ENCODE data around the gene VPREB1. TPM values are rescaled to one million over a fixed set of nuclear protein-coding genes. Genes with fewer than 3 reads are reported as not detected.

Gene VPREB1
- total RNA-seq, 1 experiment from 2014 or later = not detected

DNA sequence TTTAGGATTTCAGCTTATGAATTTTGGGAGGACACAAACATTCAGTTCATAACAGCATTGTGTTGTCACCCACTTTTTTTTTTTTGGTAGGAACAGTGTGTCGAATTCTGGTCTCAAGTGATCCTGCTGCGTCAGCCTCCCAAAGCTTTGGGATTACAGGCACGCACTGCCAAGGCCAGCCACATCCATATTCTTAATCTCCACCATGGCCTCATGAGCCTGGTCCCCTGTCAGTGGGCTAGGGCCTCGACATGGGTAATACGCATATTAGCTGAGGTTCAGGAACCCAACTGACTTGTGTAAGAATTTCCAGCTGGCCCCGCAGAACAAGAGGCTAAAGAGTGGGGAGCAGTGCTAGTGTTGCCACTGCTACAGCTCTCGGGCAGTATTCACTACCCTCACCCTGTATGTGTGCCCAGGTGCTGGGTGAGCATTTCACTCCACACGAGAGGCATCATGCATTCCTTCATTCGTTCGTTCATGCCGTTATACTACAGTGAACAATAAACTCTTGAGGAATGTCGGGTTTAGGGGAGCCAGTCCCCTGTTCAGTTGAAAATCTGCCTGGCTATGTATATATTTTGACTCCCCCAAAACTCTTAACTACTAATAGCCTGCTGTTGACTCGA is 5.2 kb upstream of the VPREB1 start (continued):
- TF ChIP-seq, protein P1, sequence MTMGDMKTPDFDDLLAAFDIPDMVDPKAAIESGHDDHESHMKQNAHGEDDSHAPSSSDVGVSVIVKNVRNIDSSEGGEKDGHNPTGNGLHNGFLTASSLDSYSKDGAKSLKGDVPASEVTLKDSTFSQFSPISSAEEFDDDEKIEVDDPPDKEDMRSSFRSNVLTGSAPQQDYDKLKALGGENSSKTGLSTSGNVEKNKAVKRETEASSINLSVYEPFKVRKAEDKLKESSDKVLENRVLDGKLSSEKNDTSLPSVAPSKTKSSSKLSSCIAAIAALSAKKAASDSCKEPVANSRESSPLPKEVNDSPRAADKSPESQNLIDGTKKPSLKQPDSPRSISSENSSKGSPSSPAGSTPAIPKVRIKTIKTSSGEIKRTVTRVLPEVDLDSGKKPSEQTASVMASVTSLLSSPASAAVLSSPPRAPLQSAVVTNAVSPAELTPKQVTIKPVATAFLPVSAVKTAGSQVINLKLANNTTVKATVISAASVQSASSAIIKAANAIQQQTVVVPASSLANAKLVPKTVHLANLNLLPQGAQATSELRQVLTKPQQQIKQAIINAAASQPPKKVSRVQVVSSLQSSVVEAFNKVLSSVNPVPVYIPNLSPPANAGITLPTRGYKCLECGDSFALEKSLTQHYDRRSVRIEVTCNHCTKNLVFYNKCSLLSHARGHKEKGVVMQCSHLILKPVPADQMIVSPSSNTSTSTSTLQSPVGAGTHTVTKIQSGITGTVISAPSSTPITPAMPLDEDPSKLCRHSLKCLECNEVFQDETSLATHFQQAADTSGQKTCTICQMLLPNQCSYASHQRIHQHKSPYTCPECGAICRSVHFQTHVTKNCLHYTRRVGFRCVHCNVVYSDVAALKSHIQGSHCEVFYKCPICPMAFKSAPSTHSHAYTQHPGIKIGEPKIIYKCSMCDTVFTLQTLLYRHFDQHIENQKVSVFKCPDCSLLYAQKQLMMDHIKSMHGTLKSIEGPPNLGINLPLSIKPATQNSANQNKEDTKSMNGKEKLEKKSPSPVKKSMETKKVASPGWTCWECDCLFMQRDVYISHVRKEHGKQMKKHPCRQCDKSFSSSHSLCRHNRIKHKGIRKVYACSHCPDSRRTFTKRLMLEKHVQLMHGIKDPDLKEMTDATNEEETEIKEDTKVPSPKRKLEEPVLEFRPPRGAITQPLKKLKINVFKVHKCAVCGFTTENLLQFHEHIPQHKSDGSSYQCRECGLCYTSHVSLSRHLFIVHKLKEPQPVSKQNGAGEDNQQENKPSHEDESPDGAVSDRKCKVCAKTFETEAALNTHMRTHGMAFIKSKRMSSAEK (CRISPR knock-in tag; IDR thresholded peaks at IDR 0.05; ENCODE audit: borderline replicate concordance) = no peak
- TF ChIP-seq ZNF425 (CRISPR knock-in tag; conservative IDR thresholded peaks at IDR 0.05) = no peak
- TF ChIP-seq ATF1 (CRISPR knock-in tag; IDR thresholded peaks at IDR 0.05) = no peak
- TF ChIP-seq, protein P2, sequence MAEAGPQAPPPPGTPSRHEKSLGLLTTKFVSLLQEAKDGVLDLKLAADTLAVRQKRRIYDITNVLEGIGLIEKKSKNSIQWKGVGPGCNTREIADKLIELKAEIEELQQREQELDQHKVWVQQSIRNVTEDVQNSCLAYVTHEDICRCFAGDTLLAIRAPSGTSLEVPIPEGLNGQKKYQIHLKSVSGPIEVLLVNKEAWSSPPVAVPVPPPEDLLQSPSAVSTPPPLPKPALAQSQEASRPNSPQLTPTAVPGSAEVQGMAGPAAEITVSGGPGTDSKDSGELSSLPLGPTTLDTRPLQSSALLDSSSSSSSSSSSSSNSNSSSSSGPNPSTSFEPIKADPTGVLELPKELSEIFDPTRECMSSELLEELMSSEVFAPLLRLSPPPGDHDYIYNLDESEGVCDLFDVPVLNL (CRISPR knock-in tag; IDR thresholded peaks at IDR 0.05; ENCODE audit: borderline replicate concordance, low read depth) = no peak
- no peak for TF ChIP-seq ZSCAN18 (CRISPR knock-in tag; IDR thresholded peaks at IDR 0.05)
- TF ChIP-seq ZNF423 (CRISPR knock-in tag; IDR thresholded peaks at IDR 0.05) = no peak
- no peak for TF ChIP-seq ZNF317 (CRISPR knock-in tag; IDR thresholded peaks at IDR 0.05; ENCODE audit: borderline replicate concordance, low read depth)
- no peak for TF ChIP-seq CBFB (CRISPR knock-in tag; IDR thresholded peaks at IDR 0.05; ENCODE audit: low read depth)
- no peak for TF ChIP-seq HMGA2 (CRISPR knock-in tag; IDR thresholded peaks at IDR 0.05)

DNA sequence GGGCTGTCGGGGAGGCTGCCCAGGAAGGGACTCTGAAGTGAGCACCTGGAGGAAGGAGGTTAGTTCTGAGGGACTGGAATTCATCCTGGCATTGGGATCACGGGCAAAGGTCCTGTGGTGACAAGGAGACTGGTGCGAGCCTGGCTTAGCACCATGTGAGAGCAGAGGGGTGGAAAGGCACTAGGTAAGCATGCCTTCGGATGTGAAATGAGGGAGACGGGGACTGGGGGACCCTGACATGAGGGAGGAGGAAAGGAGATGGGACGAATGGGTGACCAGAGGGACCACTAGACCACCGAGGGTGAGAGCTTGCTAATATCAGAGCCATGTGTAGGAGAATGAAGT is 3.1 kb upstream of the VPREB1 start:
- ChIA-PET POLR2A (interaction anchor here (0.7 kb wide), 1 partner anchor 386 kb away, joined by 5 read pairs; no protein-coding TSS in a partner anchor), CTCF (interaction anchor here (1.5 kb wide), 1 partner anchor 34 kb away, joined by 4 read pairs; no protein-coding TSS in a partner anchor)
- H3K36me3 Mint-ChIP-seq = no peaks in the 10 kb centered on the region
- ATAC-seq (no peak), DNase-seq (ENCODE audit: low spot score) (no peak)
- no peak overlapping the region for H3K4me3 Mint-ChIP-seq
- no peaks in the 10 kb centered on the region for H3K4me1 Mint-ChIP-seq
- H3K27ac Mint-ChIP-seq = no peak overlapping the region
- peaks cover 100% of the 10 kb centered on the region for H3K27me3 Mint-ChIP-seq (ENCODE audit: low read depth)
- no peaks in the 10 kb centered on the region for H3K9me3 Mint-ChIP-seq
- TF ChIP-seq ZNF416 (CRISPR knock-in tag; IDR thresholded peaks at IDR 0.05) = no peak
- TF ChIP-seq ZNF121 (CRISPR knock-in tag; IDR thresholded peaks at IDR 0.05) = no peak
- no peak for TF ChIP-seq TEAD4 (CRISPR knock-in tag; IDR thresholded peaks at IDR 0.05)
- no peak for TF ChIP-seq NFE2L1 (CRISPR knock-in tag; IDR thresholded peaks at IDR 0.05)
- TF ChIP-seq ELF4 (CRISPR knock-in tag; IDR thresholded peaks at IDR 0.05; ENCODE audit: low read depth) = no peak
- TF ChIP-seq ATF1 (CRISPR knock-in tag; IDR thresholded peaks at IDR 0.05) = no peak
- TF ChIP-seq, protein P3, sequence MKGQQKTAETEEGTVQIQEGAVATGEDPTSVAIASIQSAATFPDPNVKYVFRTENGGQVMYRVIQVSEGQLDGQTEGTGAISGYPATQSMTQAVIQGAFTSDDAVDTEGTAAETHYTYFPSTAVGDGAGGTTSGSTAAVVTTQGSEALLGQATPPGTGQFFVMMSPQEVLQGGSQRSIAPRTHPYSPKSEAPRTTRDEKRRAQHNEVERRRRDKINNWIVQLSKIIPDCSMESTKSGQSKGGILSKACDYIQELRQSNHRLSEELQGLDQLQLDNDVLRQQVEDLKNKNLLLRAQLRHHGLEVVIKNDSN (CRISPR knock-in tag; IDR thresholded peaks at IDR 0.05) = no peak
- TF ChIP-seq MYBL2 (CRISPR knock-in tag; IDR thresholded peaks at IDR 0.05) = no peak
- no peak for TF ChIP-seq FOXK1 (CRISPR knock-in tag; IDR thresholded peaks at IDR 0.05)
- TF ChIP-seq CBFB (CRISPR knock-in tag; IDR thresholded peaks at IDR 0.05; ENCODE audit: low read depth) = no peak
- TF ChIP-seq PREB (CRISPR knock-in tag; IDR thresholded peaks at IDR 0.05; ENCODE audit: borderline replicate concordance) = no peak
- TF ChIP-seq, protein P4, sequence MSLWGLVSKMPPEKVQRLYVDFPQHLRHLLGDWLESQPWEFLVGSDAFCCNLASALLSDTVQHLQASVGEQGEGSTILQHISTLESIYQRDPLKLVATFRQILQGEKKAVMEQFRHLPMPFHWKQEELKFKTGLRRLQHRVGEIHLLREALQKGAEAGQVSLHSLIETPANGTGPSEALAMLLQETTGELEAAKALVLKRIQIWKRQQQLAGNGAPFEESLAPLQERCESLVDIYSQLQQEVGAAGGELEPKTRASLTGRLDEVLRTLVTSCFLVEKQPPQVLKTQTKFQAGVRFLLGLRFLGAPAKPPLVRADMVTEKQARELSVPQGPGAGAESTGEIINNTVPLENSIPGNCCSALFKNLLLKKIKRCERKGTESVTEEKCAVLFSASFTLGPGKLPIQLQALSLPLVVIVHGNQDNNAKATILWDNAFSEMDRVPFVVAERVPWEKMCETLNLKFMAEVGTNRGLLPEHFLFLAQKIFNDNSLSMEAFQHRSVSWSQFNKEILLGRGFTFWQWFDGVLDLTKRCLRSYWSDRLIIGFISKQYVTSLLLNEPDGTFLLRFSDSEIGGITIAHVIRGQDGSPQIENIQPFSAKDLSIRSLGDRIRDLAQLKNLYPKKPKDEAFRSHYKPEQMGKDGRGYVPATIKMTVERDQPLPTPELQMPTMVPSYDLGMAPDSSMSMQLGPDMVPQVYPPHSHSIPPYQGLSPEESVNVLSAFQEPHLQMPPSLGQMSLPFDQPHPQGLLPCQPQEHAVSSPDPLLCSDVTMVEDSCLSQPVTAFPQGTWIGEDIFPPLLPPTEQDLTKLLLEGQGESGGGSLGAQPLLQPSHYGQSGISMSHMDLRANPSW (CRISPR knock-in tag; conservative IDR thresholded peaks at IDR 0.05; ENCODE audit: low read depth) = no peak
- no peak for TF ChIP-seq SOX15 (CRISPR knock-in tag; IDR thresholded peaks at IDR 0.05)
- no peak for TF ChIP-seq ZNF219 (CRISPR knock-in tag; IDR thresholded peaks at IDR 0.05; ENCODE audit: borderline replicate concordance)

Measured in WTC11 (cell line).